Astrocyte (in vitro differentiated cells and primary cell): ENCODE measurements around the gene DCTD. TPM values are rescaled to one million over a fixed set of nuclear protein-coding genes. Genes with fewer than 3 reads are reported as not detected.

ENCODE experiments used
- DNase-seq: peaks from one replicate; pipeline ENCODE4 v3.0.0-alpha.2; 2010; ENCODE audit warnings: low read depth
- FAIRE-seq: peaks from 2 replicates; lab custom pipeline; 2011; peaks lifted over from hg19 to GRCh38; lab: Jason Lieb, UNC
- H2AFZ ChIP-seq: 2 replicates; pipeline ENCODE4 v1.6.0; 2012; ENCODE audit warnings: low read depth, low read length, inconsistent platforms
- H3K27ac ChIP-seq: 2 replicates; pipeline ENCODE4 v1.5.1; 2011; ENCODE audit warnings: low read depth, low read length, inconsistent platforms
- H3K27me3 ChIP-seq: 2 replicates; pipeline ENCODE4 v1.6.0; 2011; ENCODE audit warnings: low read length, inconsistent platforms; ENCODE audit not compliant: insufficient read depth
- H3K36me3 ChIP-seq: 2 replicates; pipeline ENCODE4 v1.5.1; 2011; ENCODE audit warnings: low read length, inconsistent platforms; ENCODE audit not compliant: insufficient read depth
- H3K4me1 ChIP-seq: 2 replicates; pipeline ENCODE4 v1.5.1; 2011; ENCODE audit warnings: low read length, inconsistent platforms; ENCODE audit not compliant: insufficient read depth
- H3K4me2 ChIP-seq: 2 replicates; pipeline ENCODE4 v1.6.0; 2012; ENCODE audit warnings: low read length, inconsistent platforms
- H3K4me3 ChIP-seq: 2 replicates; pipeline ENCODE4 v1.5.1; 2011; ENCODE audit warnings: low read depth, mild to moderate bottlenecking, low read length, inconsistent platforms; ENCODE audit not compliant: insufficient read depth
- H3K79me2 ChIP-seq: 2 replicates; pipeline ENCODE4 v1.6.0; 2012; ENCODE audit warnings: mild to moderate bottlenecking, low read length, inconsistent platforms; ENCODE audit not compliant: insufficient read depth
- H3K9ac ChIP-seq: 2 replicates; pipeline ENCODE4 v1.6.0; 2012; ENCODE audit warnings: mild to moderate bottlenecking, low read length, inconsistent platforms
- H3K9me3 ChIP-seq: 2 replicates; pipeline ENCODE4 v1.5.1; 2012; ENCODE audit warnings: low read depth, mild to moderate bottlenecking, low read length, inconsistent platforms; ENCODE audit not compliant: insufficient read depth
- H4K20me1 ChIP-seq: 2 replicates; pipeline ENCODE4 v1.6.0; 2012; ENCODE audit warnings: low read length, inconsistent platforms; ENCODE audit not compliant: insufficient read depth
- H3K27ac Mint-ChIP-seq: one replicate; pipeline ENCODE4 v1.8.0; 2021; ENCODE audit warnings: mild to moderate bottlenecking, mixed read lengths; ENCODE audit not compliant: unreplicated experiment
- H3K27me3 Mint-ChIP-seq: one replicate; pipeline ENCODE4 v1.8.0; 2021; ENCODE audit warnings: low read depth, mixed read lengths; ENCODE audit not compliant: unreplicated experiment
- H3K36me3 Mint-ChIP-seq: one replicate; pipeline ENCODE4 v1.8.0; 2021; ENCODE audit warnings: low read depth, mixed read lengths; ENCODE audit not compliant: unreplicated experiment
- H3K4me1 Mint-ChIP-seq: one replicate; pipeline ENCODE4 v1.8.0; 2021; ENCODE audit warnings: low read depth, mixed read lengths; ENCODE audit not compliant: unreplicated experiment
- H3K4me3 Mint-ChIP-seq: one replicate; pipeline ENCODE4 v1.8.0; 2021; ENCODE audit warnings: mild to moderate bottlenecking, moderate library complexity, mixed read lengths; ENCODE audit not compliant: unreplicated experiment
- H3K9me3 Mint-ChIP-seq: one replicate; pipeline ENCODE4 v1.8.0; 2021; ENCODE audit warnings: mild to moderate bottlenecking, mixed read lengths; ENCODE audit not compliant: unreplicated experiment
- CTCF ChIP-seq: IDR thresholded peaks from 2 replicates; pipeline ENCODE4 v1.5.1; 2011; ENCODE audit warnings: low read depth, mild to moderate bottlenecking, inconsistent platforms, low read length, moderate library complexity; ENCODE audit not compliant: insufficient read depth
- EZH2 ChIP-seq: IDR thresholded peaks from 2 replicates; pipeline ENCODE4 v1.6.1; 2012; ENCODE audit warnings: mild to moderate bottlenecking, low read length, inconsistent platforms; ENCODE audit not compliant: insufficient read depth
- total RNA-seq: library from RNA; stranded (reverse); gene quantifications from 2 replicates; pipeline ENCODE4 v1.2.1, GENCODE V29; 2021

The DCTD gene
- total RNA-seq, 1 donor from 2014 or later = 119 TPM

DNA sequence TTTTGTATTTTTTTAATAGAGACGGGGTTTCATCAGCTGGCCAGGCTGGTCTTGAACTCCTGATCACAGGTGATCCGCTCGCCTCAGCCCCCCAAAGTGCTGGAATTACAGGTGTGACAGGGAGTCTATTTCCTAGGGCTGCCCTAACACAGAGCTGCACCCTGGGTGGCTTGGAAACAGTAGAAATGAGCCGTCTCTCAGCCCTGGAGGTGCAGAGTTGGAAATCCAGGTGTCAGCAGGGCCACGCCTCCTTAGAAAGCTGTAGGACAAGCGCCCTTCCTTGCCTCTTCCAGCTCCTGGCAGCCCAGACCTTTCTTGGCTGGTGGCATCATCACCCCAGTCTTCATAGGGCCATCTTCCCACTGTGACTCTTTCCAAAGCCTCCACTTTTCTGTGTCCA is 71.6 kb downstream of the DCTD start:
- H3K4me3 Mint-ChIP-seq = no peak overlapping the region
- H3K36me3 Mint-ChIP-seq = no peaks in the 10 kb centered on the region
- Histone ChIP-seq H3K4me3 (no peak overlapping the region), H3K27me3 (peaks cover 4% of the 10 kb centered on the region), H3K9me3 (no peaks in the 10 kb centered on the region), H3K27ac (no peak overlapping the region), H3K4me2 (no peak overlapping the region), H3K79me2 (no peaks in the 10 kb centered on the region), H3K4me1 (no peaks in the 10 kb centered on the region), H2AFZ (no peak overlapping the region), H3K36me3 (no peaks in the 10 kb centered on the region), H4K20me1 (no peaks in the 10 kb centered on the region), H3K9ac (no peak overlapping the region)
- FAIRE-seq = no peak
- peaks cover 49% of the 10 kb centered on the region for H3K27me3 Mint-ChIP-seq
- DNase-seq = no peak
- no peak overlapping the region for H3K27ac Mint-ChIP-seq
- TF ChIP-seq EZH2 (no peak), CTCF (no peak)
- peaks cover 3% of the 10 kb centered on the region for H3K9me3 Mint-ChIP-seq
- no peaks in the 10 kb centered on the region for H3K4me1 Mint-ChIP-seq

DNA sequence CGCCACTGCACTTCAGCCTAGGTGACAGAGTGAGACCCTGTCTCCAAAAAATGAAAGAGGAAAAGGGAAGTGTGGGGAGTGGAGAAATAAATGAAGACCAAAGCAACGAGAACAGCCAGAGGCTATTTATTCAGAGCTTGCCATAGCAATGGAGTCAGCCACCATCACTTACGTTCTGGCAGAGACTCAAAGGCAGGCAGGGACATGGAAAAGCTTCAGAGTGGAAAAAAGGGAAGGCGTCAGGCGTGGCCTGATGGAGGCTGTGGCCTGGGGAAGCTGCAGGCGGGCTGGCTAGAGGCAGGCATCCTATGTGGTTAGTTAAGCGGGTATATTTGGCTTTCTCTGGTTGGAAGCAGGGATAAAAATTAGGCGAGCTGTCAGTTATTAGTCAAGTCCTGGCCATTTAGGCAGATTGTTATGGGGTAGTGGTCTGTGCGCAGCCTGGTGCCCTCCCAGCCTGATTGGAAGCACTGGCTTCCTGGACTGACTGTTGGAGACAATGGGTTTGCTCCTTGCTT is 73.3 kb downstream of the DCTD start:
- H3K27me3 Mint-ChIP-seq = peaks cover 42% of the 10 kb centered on the region
- H3K4me3 Mint-ChIP-seq = no peak overlapping the region
- DNase-seq (no peak), FAIRE-seq (no peak)
- Histone ChIP-seq H3K9ac (no peak overlapping the region), H3K79me2 (no peaks in the 10 kb centered on the region), H3K36me3 (no peaks in the 10 kb centered on the region), H3K9me3 (no peaks in the 10 kb centered on the region), H3K4me1 (no peaks in the 10 kb centered on the region), H3K27ac (no peak overlapping the region), H2AFZ (no peak overlapping the region), H3K27me3 (peaks cover 4% of the 10 kb centered on the region), H4K20me1 (no peaks in the 10 kb centered on the region), H3K4me2 (no peak overlapping the region), H3K4me3 (no peak overlapping the region)
- TF ChIP-seq EZH2 (no peak), CTCF (no peak)
- no peaks in the 10 kb centered on the region for H3K4me1 Mint-ChIP-seq
- peaks cover 3% of the 10 kb centered on the region for H3K9me3 Mint-ChIP-seq
- H3K36me3 Mint-ChIP-seq = peaks cover 2% of the 10 kb centered on the region
- H3K27ac Mint-ChIP-seq = no peak overlapping the region

DNA sequence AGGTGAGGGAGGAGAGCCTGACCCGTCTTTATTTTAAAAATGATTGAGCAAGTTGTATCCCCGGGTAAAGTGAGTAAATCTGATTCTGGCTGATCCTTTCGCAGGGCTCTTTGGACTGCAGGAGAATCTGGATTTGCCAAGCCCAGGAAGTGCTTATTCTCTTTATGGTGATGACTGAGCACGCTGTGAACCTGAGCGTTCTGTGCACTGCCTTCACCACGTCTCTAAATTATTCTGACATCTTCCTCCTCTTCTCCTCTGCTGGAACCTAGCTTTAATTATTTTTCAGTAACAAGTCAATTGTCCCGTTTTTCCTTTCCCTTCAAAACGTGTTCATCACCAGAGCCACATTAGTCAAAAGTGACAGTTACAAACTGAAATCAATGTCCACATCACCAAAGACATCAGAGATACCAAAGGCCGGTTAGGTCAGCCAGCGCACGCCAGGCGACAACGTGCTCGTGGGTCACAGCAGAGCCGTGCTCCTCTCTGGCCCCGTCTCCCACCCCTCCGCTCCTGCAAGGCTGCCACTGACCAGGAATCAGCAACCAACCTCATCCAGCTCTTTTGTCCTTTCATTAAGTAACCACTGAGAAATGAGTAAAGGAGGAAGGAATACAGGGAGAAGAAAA is 74.3 kb downstream of the DCTD start:
- Mint-ChIP-seq H3K27me3 (peaks cover 41% of the 10 kb centered on the region), H3K36me3 (peaks cover 2% of the 10 kb centered on the region), H3K4me1 (no peaks in the 10 kb centered on the region), H3K4me3 (no peak overlapping the region), H3K9me3 (peaks cover 3% of the 10 kb centered on the region), H3K27ac (no peak overlapping the region)
- Histone ChIP-seq H3K36me3 (no peaks in the 10 kb centered on the region), H3K4me1 (no peaks in the 10 kb centered on the region), H3K9me3 (no peaks in the 10 kb centered on the region), H4K20me1 (no peaks in the 10 kb centered on the region), H3K4me3 (no peak overlapping the region), H3K27ac (no peak overlapping the region), H3K27me3 (peaks cover 4% of the 10 kb centered on the region), H3K4me2 (no peak overlapping the region), H2AFZ (no peak overlapping the region), H3K79me2 (no peaks in the 10 kb centered on the region), H3K9ac (no peak overlapping the region)
- DNase-seq (no peak), FAIRE-seq (no peak)
- no peak for TF ChIP-seq CTCF
- TF ChIP-seq EZH2 = no peak
